B cell (primary cell): ENCODE data around the gene HYOU1. TPM values are rescaled to one million over a fixed set of nuclear protein-coding genes. Genes with fewer than 3 reads are reported as not detected.

Experiments used
- ATAC-seq: fragments of 200-7000 bp; cut with Tn5 transposase; one replicate; pipeline ENCODE4 v1.10.0; 2021; ENCODE audit warnings: low read depth, mild to moderate bottlenecking, moderate number of reproducible peaks, moderate library complexity
- CTCF ChIA-PET: fragments of 350-600 bp; sonication (Branson Sonifier 250); formaldehyde crosslinking; loops from one replicate; lab custom pipeline; 2021; ENCODE audit warnings: antibody characterized with exemption, inconsistent platforms; lab: Charles Lee
- POLR2A ChIA-PET: fragments of 350-600 bp; sonication (Branson Sonifier 250); formaldehyde crosslinking; loops from one replicate; lab custom pipeline; 2021; ENCODE audit warnings: antibody characterized with exemption; lab: Charles Lee
- DNase-seq: peaks from one replicate; pipeline ENCODE4 v3.0.0; 2013
- H2AFZ ChIP-seq: 2 replicates; pipeline ENCODE4 v1.6.1; 2012; ENCODE audit warnings: mild to moderate bottlenecking, low read depth, low read length; ENCODE audit not compliant: insufficient read depth, poor library complexity, severe bottlenecking
- H3K27ac ChIP-seq, 2 donors: 1 replicate in 1 of 2; 2 replicates in 1 of 2; pipeline ENCODE4 v1.5.1; 2012 to 2013; ENCODE audit warnings: low read length in 2 of 2, mild to moderate bottlenecking in 2 of 2, moderate library complexity in 1 of 2
- H3K27me3 ChIP-seq, 4 experiments: fragments of 200-600 bp in 1 of 4; sonication (generic) in 1 of 4; replicated peaks in 1 of 4; 1 replicate in 2 of 4; 2 replicates in 2 of 4; pipeline versions ENCODE4 v1.6.1 to v1.7.0; 2013 to 2016; ENCODE audit warnings: low read length in 3 of 4, mild to moderate bottlenecking in 2 of 4, mixed read lengths in 1 of 4, moderate library complexity in 1 of 4; ENCODE audit not compliant: insufficient read depth in 4 of 4, control insufficient read depth in 3 of 4; ENCODE audit errors: control extremely low read depth in 1 of 4
- H3K36me3 ChIP-seq, 2 experiments: replicated peaks in 1 of 2; 1 replicate in 1 of 2; 2 replicates in 1 of 2; pipeline versions ENCODE4 v1.6.1 to v1.7.1; 2013; ENCODE audit warnings: low read length in 1 of 2; ENCODE audit not compliant: insufficient read depth in 2 of 2, control insufficient read depth in 1 of 2; ENCODE audit errors: control extremely low read depth in 1 of 2, extremely low read depth in 1 of 2
- H3K4me1 ChIP-seq, 2 donors: fragments of 200-600 bp in 1 of 2; sonication (generic) in 1 of 2; 1 replicate in 1 of 2; 2 replicates in 1 of 2; pipeline versions ENCODE4 v1.5.1 to v1.6.1; 2013 to 2017; ENCODE audit warnings: low read length in 2 of 2; ENCODE audit not compliant: control insufficient read depth in 2 of 2, insufficient read depth in 2 of 2
- H3K4me2 ChIP-seq: replicated peaks from 2 replicates; pipeline ENCODE3; 2012; ENCODE audit warnings: mild to moderate bottlenecking, low read depth, low read length; ENCODE audit not compliant: poor library complexity, severe bottlenecking
- H3K4me3 ChIP-seq, 5 experiments: fragments of 200-600 bp in 1 of 5; sonication (generic) in 1 of 5; 1 replicate in 3 of 5; 2 replicates in 2 of 5; pipeline versions ENCODE4 v1.5.1 to v1.7.0; 2011 to 2016; ENCODE audit warnings: low read length in 4 of 5, mild to moderate bottlenecking in 4 of 5, low read depth in 2 of 5, control low read depth in 1 of 5, moderate library complexity in 1 of 5; ENCODE audit not compliant: insufficient read depth in 1 of 5; ENCODE audit errors: control extremely low read depth in 1 of 5, extremely low read depth in 1 of 5
- H3K79me2 ChIP-seq: fragments of 200-600 bp; sonication (generic); one replicate; pipeline ENCODE4 v1.6.0; 2016; ENCODE audit warnings: low read length; ENCODE audit not compliant: control insufficient read depth, insufficient read depth
- H3K9ac ChIP-seq: fragments of 200-600 bp; sonication (generic); 2 replicates; pipeline ENCODE4 v1.6.1; 2017; ENCODE audit warnings: mild to moderate bottlenecking, low read length, moderate library complexity
- H3K9me3 ChIP-seq, 3 donors: one replicate each; pipeline versions ENCODE4 v1.6.1 to v1.7.1; 2013; ENCODE audit warnings: low read length in 2 of 3; ENCODE audit not compliant: control insufficient read depth in 2 of 3, insufficient read depth in 1 of 3; ENCODE audit errors: control extremely low read depth in 1 of 3
- H4K20me1 ChIP-seq: 2 replicates; pipeline ENCODE4 v1.6.0; 2012; ENCODE audit warnings: mild to moderate bottlenecking, low read length; ENCODE audit not compliant: insufficient read depth, control insufficient read depth, poor library complexity, severe bottlenecking
- H3K27ac Mint-ChIP-seq: one replicate; pipeline ENCODE4 v1.8.0; 2021; ENCODE audit warnings: mixed read lengths
- H3K27me3 Mint-ChIP-seq: one replicate; pipeline ENCODE4 v1.8.0; 2021; ENCODE audit warnings: mixed read lengths
- H3K4me1 Mint-ChIP-seq: one replicate; pipeline ENCODE4 v1.8.0; 2021; ENCODE audit warnings: mixed read lengths
- H3K4me3 Mint-ChIP-seq: one replicate; pipeline ENCODE4 v1.8.0; 2021; ENCODE audit warnings: mixed read lengths
- H3K9me3 Mint-ChIP-seq: one replicate; pipeline ENCODE4 v1.8.0; 2022; ENCODE audit warnings: mixed read lengths; ENCODE audit not compliant: insufficient read depth
- CTCF ChIP-seq: fragments of 200-600 bp; IDR thresholded peaks from one replicate; pipeline ENCODE4 v1.8.0; 2022; ENCODE audit warnings: antibody characterized with exemption, mild to moderate bottlenecking
- EZH2 ChIP-seq: IDR thresholded peaks from 2 replicates; pipeline ENCODE4 v1.6.1; 2012; ENCODE audit warnings: borderline replicate concordance, low read depth, mild to moderate bottlenecking, moderate library complexity, low read length; ENCODE audit not compliant: insufficient read depth, poor library complexity, severe bottlenecking
- WGBS: methylation state at CpG from one replicate; pipeline ENCODE4 v1.1.5; 2013; ENCODE audit warnings: missing lambda C conversion rate; ENCODE audit not compliant: insufficient coverage; 5-methylcytosine and 5-hydroxymethylcytosine counted together
- intact Hi-C: fragments of 100-400 bp; cut with micrococcal nuclease; formaldehyde crosslinking; loops from one replicate; pipeline ENCODE4 v1.10.0; 2022
- polyA plus RNA-seq: library from polyadenylated mRNA; depleted of rRNA; stranded (reverse); fragments of >200 nt; gene quantifications from 2 replicates; pipeline ENCODE4 v1.2.3, GENCODE V29; 2012
- total RNA-seq, 2 donors: library from RNA; stranded (reverse); fragments of 120-200 nt in 1 of 2; gene quantifications; 1 replicate in 1 of 2; 2 replicates in 1 of 2; pipeline versions ENCODE4 v1.2.3 to v1.2.4, GENCODE V29; 2013 to 2022

HYOU1 gene
- total and polyA plus RNA-seq, 2 donors (not counting 1 experiment from before 2014, with no cell fraction given) = 38.5 to 48.7 TPM

- ChIA-PET POLR2A (interaction anchor here (0.7 to 2.3 kb wide), 10 partner anchors 8 to 302 kb away, joined by 3 to 17 read pairs (median 6); partner anchors contain the start of genes C2CD2L, CENATAC, HINFP and HMBS), CTCF (interaction anchor here (0.6 to 2.4 kb wide), 12 partner anchors 9 to 229 kb away, joined by 3 to 13 read pairs (median 4); partner anchors contain the start of genes C2CD2L, CBL, HINFP and HMBS)
- Mint-ChIP-seq H3K4me1 (peaks cover 45% of the 10 kb centered on the region), H3K27ac (peak overlapping the region; percentile 84), H3K27me3 (no peaks in the 10 kb centered on the region), H3K4me3 (peak overlapping the region; percentile 96), H3K9me3 (no peaks in the 10 kb centered on the region)
- H3K36me3 ChIP-seq = peaks cover 8 to 21% of the 10 kb centered on the region in 2 experiments
- TF ChIP-seq CTCF (peak; percentile 61), EZH2 (no peak)
- peaks cover 31% of the 10 kb centered on the region for H3K79me2 ChIP-seq
- peak overlapping the region; percentile 72 for H2AFZ ChIP-seq
- H3K4me2 ChIP-seq = peak overlapping the region; percentile 91
- ATAC-seq = peak; percentile 46
- peak overlapping the region; percentile 69 to 76 for H3K27ac ChIP-seq
- peak overlapping the region; percentile 83 for H3K9ac ChIP-seq
- no peaks in the 10 kb centered on the region for H3K27me3 ChIP-seq
- no peaks in the 10 kb centered on the region for H3K9me3 ChIP-seq
- 0% methylated on average over 19 of the region's 19 CpGs for WGBS
- H4K20me1 ChIP-seq = peaks cover 11% of the 10 kb centered on the region
- intact Hi-C loops = loop anchor here (1.0 kb wide), 8 partner anchors 9 to 103 kb away; partner anchors contain the start of genes C2CD2L, HINFP, HYOU1 and RPS25
- H3K4me3 ChIP-seq = peak overlapping the region; percentile 42 to 91 (median 85)
- no peak for DNase-seq
- peaks cover 22 to 40% of the 10 kb centered on the region in 2 donors for H3K4me1 ChIP-seq
These were observed 37.7 kb upstream of the HYOU1 start for GRCh38 chr11:119094816-119095065.
